Measurements from ENCODE around the gene NISCH. TPM values are rescaled to one million over a fixed set of nuclear protein-coding genes. Genes with fewer than 3 reads are reported as not detected.

The NISCH gene
- total and polyA plus RNA-seq, 2 experiments from 2014 or later = 58.9 to 74.5 TPM

DNA sequence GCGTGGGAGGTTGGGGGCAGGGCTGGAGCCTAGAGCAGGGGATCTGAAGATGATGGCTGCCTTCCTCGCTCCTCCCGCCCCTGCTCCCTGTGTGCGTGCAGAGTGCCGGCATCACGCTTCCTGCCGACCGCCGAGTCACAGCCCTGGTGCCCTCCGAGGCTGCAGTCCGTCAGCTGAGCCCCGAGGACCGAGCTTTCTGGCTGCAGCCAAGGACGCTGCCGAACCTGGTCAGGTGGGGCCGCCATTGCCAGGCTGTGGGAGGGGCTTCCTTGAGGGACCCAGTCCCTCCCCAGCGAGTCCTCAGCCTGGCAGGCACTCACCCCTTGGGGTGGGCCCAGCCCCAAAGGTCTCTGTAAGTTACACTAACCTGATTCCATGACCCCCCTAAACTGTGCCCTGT lies 57.3 kb downstream of the NISCH start:
- Histone ChIP-seq H3K9me2 (replicated peaks; ENCODE audit: insufficient read depth) (no peaks in the 10 kb centered on the region), H3K4me3 (no peak overlapping the region), H3K9me3 (ENCODE audit: low read depth) (no peaks in the 10 kb centered on the region), H4K20me1 (ENCODE audit: insufficient read depth, poor library complexity, severe bottlenecking) (no peaks in the 10 kb centered on the region), H3K36me3 (replicated peaks; ENCODE audit: insufficient read depth, low read depth) (no peaks in the 10 kb centered on the region), H3K4me1 (ENCODE audit: insufficient read depth) (peaks cover under 1% of the 10 kb centered on the region), H3K27ac (no peak overlapping the region), H2AFZ (no peak overlapping the region), H3K4me2 (no peak overlapping the region), H3K27me3 (no peaks in the 10 kb centered on the region), H3K79me2 (no peaks in the 10 kb centered on the region)
- TF ChIP-seq, protein P1, sequence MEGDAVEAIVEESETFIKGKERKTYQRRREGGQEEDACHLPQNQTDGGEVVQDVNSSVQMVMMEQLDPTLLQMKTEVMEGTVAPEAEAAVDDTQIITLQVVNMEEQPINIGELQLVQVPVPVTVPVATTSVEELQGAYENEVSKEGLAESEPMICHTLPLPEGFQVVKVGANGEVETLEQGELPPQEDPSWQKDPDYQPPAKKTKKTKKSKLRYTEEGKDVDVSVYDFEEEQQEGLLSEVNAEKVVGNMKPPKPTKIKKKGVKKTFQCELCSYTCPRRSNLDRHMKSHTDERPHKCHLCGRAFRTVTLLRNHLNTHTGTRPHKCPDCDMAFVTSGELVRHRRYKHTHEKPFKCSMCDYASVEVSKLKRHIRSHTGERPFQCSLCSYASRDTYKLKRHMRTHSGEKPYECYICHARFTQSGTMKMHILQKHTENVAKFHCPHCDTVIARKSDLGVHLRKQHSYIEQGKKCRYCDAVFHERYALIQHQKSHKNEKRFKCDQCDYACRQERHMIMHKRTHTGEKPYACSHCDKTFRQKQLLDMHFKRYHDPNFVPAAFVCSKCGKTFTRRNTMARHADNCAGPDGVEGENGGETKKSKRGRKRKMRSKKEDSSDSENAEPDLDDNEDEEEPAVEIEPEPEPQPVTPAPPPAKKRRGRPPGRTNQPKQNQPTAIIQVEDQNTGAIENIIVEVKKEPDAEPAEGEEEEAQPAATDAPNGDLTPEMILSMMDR (IDR thresholded peaks at IDR 0.05; ENCODE audit: poor library complexity) = no peak
- TF ChIP-seq EZH2phosphoT487 (IDR thresholded peaks at IDR 0.05; ENCODE audit: low read depth, severe bottlenecking, unreplicated experiment) = no peak
- no peak for TF ChIP-seq EZH2 (IDR thresholded peaks at IDR 0.05; ENCODE audit: borderline replicate concordance)
- 76% methylated on average over 17 of the region's 17 CpGs for WGBS (ENCODE audit: low lambda C conversion rate, missing lambda C conversion rate)
- no peak for DNase-seq (ENCODE audit: low spot score)

DNA sequence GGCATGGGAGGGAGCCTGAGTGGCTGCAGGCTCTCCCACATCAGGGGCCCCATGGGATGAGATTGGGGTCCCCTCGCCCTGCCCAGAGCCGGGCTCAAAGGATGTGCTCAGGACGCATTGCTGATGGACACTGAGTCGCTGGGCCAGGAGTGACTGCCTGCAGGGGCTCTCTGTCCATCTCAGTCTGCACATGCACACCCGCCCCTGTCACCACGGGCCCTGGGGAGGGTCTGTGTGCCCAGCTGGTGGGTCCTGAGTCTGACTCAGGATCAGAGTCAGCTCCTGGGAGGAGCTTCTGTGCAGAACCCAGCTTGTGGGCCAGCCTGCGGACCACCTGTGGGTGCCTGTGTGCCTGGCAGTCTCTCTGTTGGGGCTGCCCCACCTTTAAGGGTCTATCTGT lies 57.9 kb downstream of the NISCH start:
- Histone ChIP-seq H3K9me2 (replicated peaks; ENCODE audit: insufficient read depth) (no peaks in the 10 kb centered on the region), H4K20me1 (ENCODE audit: insufficient read depth, poor library complexity, severe bottlenecking) (no peaks in the 10 kb centered on the region), H3K79me2 (no peaks in the 10 kb centered on the region), H3K9me3 (ENCODE audit: low read depth) (no peaks in the 10 kb centered on the region), H3K4me2 (no peak overlapping the region), H2AFZ (no peak overlapping the region), H3K27ac (no peak overlapping the region), H3K4me1 (ENCODE audit: insufficient read depth) (no peaks in the 10 kb centered on the region), H3K27me3 (no peaks in the 10 kb centered on the region), H3K36me3 (replicated peaks; ENCODE audit: insufficient read depth, low read depth) (no peaks in the 10 kb centered on the region), H3K4me3 (no peak overlapping the region)
- TF ChIP-seq EZH2 (IDR thresholded peaks at IDR 0.05; ENCODE audit: borderline replicate concordance) (no peak), EZH2phosphoT487 (IDR thresholded peaks at IDR 0.05; ENCODE audit: low read depth, severe bottlenecking, unreplicated experiment) (no peak)
- TF ChIP-seq, protein P1 (IDR thresholded peaks at IDR 0.05; ENCODE audit: poor library complexity) = no peak
- no peak for DNase-seq (ENCODE audit: low spot score)
- WGBS (ENCODE audit: low lambda C conversion rate, missing lambda C conversion rate) = 91% methylated on average over 7 of the region's 7 CpGs

DNA sequence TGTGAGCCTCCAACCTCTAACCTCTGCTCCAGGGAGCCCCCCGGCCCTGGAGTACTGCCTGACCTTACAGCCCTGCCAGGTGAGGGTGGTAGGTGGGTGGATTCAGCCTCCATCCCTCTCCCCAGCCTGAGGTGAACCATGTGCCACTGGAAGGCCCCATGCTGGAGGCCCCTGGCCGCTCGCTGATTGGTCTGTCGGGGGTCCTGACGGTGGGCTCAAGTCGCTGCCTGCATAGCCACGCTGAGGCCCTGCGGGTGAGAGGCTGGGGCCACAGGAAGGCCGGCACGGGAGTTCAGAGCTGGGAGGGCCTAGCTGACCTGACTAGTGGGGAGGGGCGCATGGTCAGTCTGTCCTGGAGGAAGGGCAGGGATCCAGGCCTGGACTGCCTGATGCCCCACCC lies 59.2 kb downstream of the NISCH start:
- no peaks in the 10 kb centered on the region for H3K27me3 ChIP-seq
- no peaks in the 10 kb centered on the region for H3K79me2 ChIP-seq
- TF ChIP-seq EZH2 (IDR thresholded peaks at IDR 0.05; ENCODE audit: borderline replicate concordance) (no peak), EZH2phosphoT487 (IDR thresholded peaks at IDR 0.05; ENCODE audit: low read depth, severe bottlenecking, unreplicated experiment) (no peak)
- TF ChIP-seq, protein P1 (IDR thresholded peaks at IDR 0.05; ENCODE audit: poor library complexity) = no peak
- no peaks in the 10 kb centered on the region for H3K9me3 ChIP-seq (ENCODE audit: low read depth)
- WGBS (ENCODE audit: low lambda C conversion rate, missing lambda C conversion rate) = 84% methylated on average over 11 of the region's 11 CpGs
- H2AFZ ChIP-seq = no peak overlapping the region
- H3K4me1 ChIP-seq (ENCODE audit: insufficient read depth) = no peaks in the 10 kb centered on the region
- no peak overlapping the region for H3K27ac ChIP-seq
- H3K4me3 ChIP-seq = no peak overlapping the region
- no peak overlapping the region for H3K4me2 ChIP-seq
- no peaks in the 10 kb centered on the region for H3K9me2 ChIP-seq (replicated peaks; ENCODE audit: insufficient read depth)
- no peaks in the 10 kb centered on the region for H3K36me3 ChIP-seq (replicated peaks; ENCODE audit: insufficient read depth, low read depth)
- no peaks in the 10 kb centered on the region for H4K20me1 ChIP-seq (ENCODE audit: insufficient read depth, poor library complexity, severe bottlenecking)
- no peak for DNase-seq (ENCODE audit: low spot score)

DNA sequence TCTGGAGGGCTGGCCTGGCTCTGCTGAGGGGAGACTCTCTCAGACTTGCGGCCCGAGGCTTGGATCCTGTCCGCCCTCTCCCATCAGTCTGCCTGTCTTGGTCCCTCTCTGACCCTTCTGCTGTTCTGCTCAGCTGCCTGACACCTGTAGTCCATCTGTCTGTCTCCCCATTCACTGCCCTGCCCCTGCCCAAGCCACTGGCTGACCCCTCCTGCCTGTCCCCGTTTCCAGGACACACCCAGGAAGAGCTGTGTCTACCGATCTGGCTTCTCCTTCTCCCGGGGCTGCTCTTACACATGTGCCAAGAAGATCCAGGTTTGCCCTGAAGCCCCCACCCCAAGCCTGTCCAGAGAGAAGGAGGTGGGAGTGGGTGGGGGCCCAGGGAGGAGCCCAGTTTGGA lies 59.8 kb downstream of the NISCH start:
- no peak overlapping the region for H3K4me3 ChIP-seq
- TF ChIP-seq, protein P1 (IDR thresholded peaks at IDR 0.05; ENCODE audit: poor library complexity) = no peak
- TF ChIP-seq EZH2phosphoT487 (IDR thresholded peaks at IDR 0.05; ENCODE audit: low read depth, severe bottlenecking, unreplicated experiment) (no peak), EZH2 (IDR thresholded peaks at IDR 0.05; ENCODE audit: borderline replicate concordance) (no peak)
- no peak for DNase-seq (ENCODE audit: low spot score)
- H3K4me2 ChIP-seq = no peak overlapping the region
- no peak overlapping the region for H2AFZ ChIP-seq
- no peaks in the 10 kb centered on the region for H3K9me2 ChIP-seq (replicated peaks; ENCODE audit: insufficient read depth)
- H3K27ac ChIP-seq = no peak overlapping the region
- H3K36me3 ChIP-seq (replicated peaks; ENCODE audit: insufficient read depth, low read depth) = no peaks in the 10 kb centered on the region
- no peaks in the 10 kb centered on the region for H3K27me3 ChIP-seq
- 61% methylated on average over 6 of the region's 6 CpGs for WGBS (ENCODE audit: low lambda C conversion rate, missing lambda C conversion rate)
- H3K4me1 ChIP-seq (ENCODE audit: insufficient read depth) = no peaks in the 10 kb centered on the region
- no peaks in the 10 kb centered on the region for H4K20me1 ChIP-seq (ENCODE audit: insufficient read depth, poor library complexity, severe bottlenecking)
- no peaks in the 10 kb centered on the region for H3K9me3 ChIP-seq (ENCODE audit: low read depth)
- H3K79me2 ChIP-seq = no peaks in the 10 kb centered on the region
